ENCODE results near the gene PRR9.
A peak's percentile ranks its signal among the peaks of the same experiment; 100 is the strongest.
"Not testable (repeated sequence)": the region's sequence is repeated elsewhere in the genome, so short reads cannot be mapped to it uniquely, and the experiment has no call there.

PRR9 gene

GRCh38 chr1:153217212-153217611 lies at the start of gene PRR9:
Gene PRR9 (plus strand): TSS chr1:153217584. CDS start chr1:153218145, 561 bp downstream.
- no peak for DNase-seq

- no peak for DNase-seq
Measured at GRCh38 chr1:153168686-153169085, 48.7 kb upstream of the PRR9 start.

GRCh38 chr1:153174624-153175023 lies 42.8 kb upstream of the PRR9 start:
- no peak for DNase-seq

GRCh38 chr1:153178922-153179321 lies 38.5 kb upstream of the PRR9 start:
- DNase-seq, result no peak

- no peak for DNase-seq
Measured at GRCh38 chr1:153180556-153180955, 36.8 kb upstream of the PRR9 start.

GRCh38 chr1:153188301-153188700 lies 29.1 kb upstream of the PRR9 start:
- not testable (repeated sequence) for DNase-seq

GRCh38 chr1:153190373-153190772 lies 27.0 kb upstream of the PRR9 start:
- DNase-seq, result no peak

GRCh38 chr1:153192697-153193096 lies 24.7 kb upstream of the PRR9 start:
- DNase-seq, result peak in 1 of 2 experiments; percentile 20

- DNase-seq, result no peak
Measured at GRCh38 chr1:153194331-153195050, 22.9 kb upstream of the PRR9 start.

GRCh38 chr1:153195216-153195615 lies 22.2 kb upstream of the PRR9 start:
- no peak for DNase-seq

GRCh38 chr1:153202006-153202405 lies 15.4 kb upstream of the PRR9 start:
- no peak for DNase-seq

GRCh38 chr1:153203130-153203529 lies 14.3 kb upstream of the PRR9 start, which contains the start of gene LELP1:
Gene LELP1 (plus strand): TSS chr1:153203430. CDS start chr1:153204708, 1,278 bp downstream.
- DNase-seq, result no peak

- DNase-seq, result no peak
Measured at GRCh38 chr1:153206631-153207030, 10.8 kb upstream of the PRR9 start.

- DNase-seq, result no peak
Measured at GRCh38 chr1:153210206-153210605, 7.2 kb upstream of the PRR9 start.

- DNase-seq, result no peak
Measured at GRCh38 chr1:153212201-153212600, 5.2 kb upstream of the PRR9 start.

GRCh38 chr1:153213519-153213918 lies 3.9 kb upstream of the PRR9 start:
- no peak for DNase-seq

- DNase-seq, result no peak
Measured at GRCh38 chr1:153217744-153218416, 496 bp downstream of the PRR9 start.

- no peak for DNase-seq
Measured at GRCh38 chr1:153220606-153221303, 3.4 kb downstream of the PRR9 start.

GRCh38 chr1:153223040-153223891 lies 5.9 kb downstream of the PRR9 start:
- DNase-seq, result peak; percentile 5 to 46

GRCh38 chr1:153227810-153228209 lies 10.4 kb downstream of the PRR9 start:
- DNase-seq, result no peak

GRCh38 chr1:153228491-153228890 lies 11.1 kb downstream of the PRR9 start:
- DNase-seq, result no peak

GRCh38 chr1:153229076-153229829 lies 11.9 kb downstream of the PRR9 start:
- DNase-seq, result peak in 1 of 2 experiments; percentile 2
